IMR-90 (cell line): ENCODE results near the gene TEX53. TPM values are rescaled to one million over a fixed set of nuclear protein-coding genes. Genes with fewer than 3 reads are reported as not detected.

Experiments used
- ATAC-seq: fragments of 200-7000 bp; cut with Tn5 transposase; 2 replicates; pipeline ENCODE4 v1.9.1; 2020; ENCODE audit warnings: low read depth, mild to moderate bottlenecking, moderate library complexity
- BruUV-seq: library from RNA; stranded (reverse); fragments of 400-500 nt; replicated peaks from 2 replicates; lab custom pipeline; 2021; lab: Mats Ljungman, UMichigan
- CTCF ChIA-PET: fragments of 300-600 bp; formaldehyde crosslinking; extraction: SDS; loops from one replicate; lab custom pipeline; 2021; ENCODE audit warnings: antibody characterized with exemption; lab: Yijun Ruan, JAX
- POLR2A ChIA-PET: fragments of 300-600 bp; sonication (Branson Sonifier 250); formaldehyde crosslinking; loops from one replicate; lab custom pipeline; 2022; ENCODE audit warnings: antibody characterized with exemption; ENCODE audit not compliant: unreplicated experiment; lab: Charles Lee
- DNase-seq: peaks from one replicate; pipeline ENCODE4 v3.0.0; 2013
- H2AFZ ChIP-seq: replicated peaks from 2 replicates; pipeline ENCODE3; 2013; ENCODE audit warnings: low read length, mild to moderate bottlenecking; ENCODE audit not compliant: poor library complexity
- H2AK5ac ChIP-seq: 2 replicates; pipeline ENCODE4 v1.6.1; 2013; ENCODE audit warnings: low read depth, low read length, inconsistent platforms
- H2AK9ac ChIP-seq: replicated peaks from 2 replicates; pipeline ENCODE3; 2013; ENCODE audit warnings: mild to moderate bottlenecking, low read depth, low read length, moderate library complexity; ENCODE audit not compliant: poor library complexity
- H2BK120ac ChIP-seq: 2 replicates; pipeline ENCODE4 v1.6.1; 2013; ENCODE audit warnings: low read depth, low read length, inconsistent platforms
- H2BK15ac ChIP-seq: 3 replicates; pipeline ENCODE4 v1.6.1; 2013; ENCODE audit warnings: low read depth, low read length, inconsistent platforms
- H2BK20ac ChIP-seq: 2 replicates; pipeline ENCODE4 v1.6.1; 2013; ENCODE audit warnings: low read depth, mild to moderate bottlenecking, inconsistent platforms, low read length, moderate library complexity
- H2BK5ac ChIP-seq: 2 replicates; pipeline ENCODE4 v1.6.1; 2013; ENCODE audit warnings: mild to moderate bottlenecking, low read depth, low read length, inconsistent platforms; ENCODE audit not compliant: poor library complexity, severe bottlenecking
- H3K14ac ChIP-seq: replicated peaks from 2 replicates; pipeline ENCODE4 v1.6.1; 2013; ENCODE audit warnings: low read depth, low read length, inconsistent platforms
- H3K18ac ChIP-seq: 2 replicates; pipeline ENCODE4 v1.6.1; 2013; ENCODE audit warnings: low read depth, low read length, control low read depth
- H3K23ac ChIP-seq: 2 replicates; pipeline ENCODE4 v1.6.1; 2013; ENCODE audit warnings: low read depth, low read length, inconsistent platforms
- H3K27ac ChIP-seq: 2 replicates; pipeline ENCODE4 v1.5.1; 2013; ENCODE audit warnings: mild to moderate bottlenecking, control low read depth, low read length; ENCODE audit not compliant: insufficient read depth
- H3K27me3 ChIP-seq: 2 replicates; pipeline ENCODE4 v1.6.1; 2013; ENCODE audit warnings: low read length; ENCODE audit not compliant: control insufficient read depth, insufficient read depth
- H3K36me3 ChIP-seq: 2 replicates; pipeline ENCODE4 v1.6.1; 2013; ENCODE audit warnings: low read length, mixed read lengths; ENCODE audit not compliant: control insufficient read depth, insufficient read depth
- H3K4ac ChIP-seq: 2 replicates; pipeline ENCODE4 v1.6.1; 2013; ENCODE audit warnings: low read depth, low read length, inconsistent platforms
- H3K4me1 ChIP-seq: 2 replicates; pipeline ENCODE4 v1.6.1; 2013; ENCODE audit warnings: low read length, mixed read lengths; ENCODE audit not compliant: control insufficient read depth, insufficient read depth
- H3K4me2 ChIP-seq: 2 replicates; pipeline ENCODE4 v1.6.1; 2013; ENCODE audit warnings: low read depth, mild to moderate bottlenecking, control low read depth, low read length, moderate library complexity
- H3K4me3 ChIP-seq: 2 replicates; pipeline ENCODE4 v1.5.1; 2013; ENCODE audit warnings: low read depth, mild to moderate bottlenecking, control low read depth, low read length, moderate library complexity; ENCODE audit not compliant: insufficient read depth
- H3K56ac ChIP-seq: 2 replicates; pipeline ENCODE4 v1.6.1; 2013; ENCODE audit warnings: low read length, inconsistent platforms; ENCODE audit not compliant: insufficient read depth; ENCODE audit errors: extremely low read depth
- H3K79me1 ChIP-seq, 2 experiments: 2 replicates each; pipeline ENCODE4 v1.6.1; 2013; ENCODE audit warnings: low read length in 2 of 2, inconsistent platforms in 1 of 2, low read depth in 1 of 2
- H3K9ac ChIP-seq: 2 replicates; pipeline ENCODE4 v1.6.1; 2013; ENCODE audit warnings: low read depth, low read length, control low read depth
- H3K9me1 ChIP-seq: 2 replicates; pipeline ENCODE4 v1.6.1; 2013; ENCODE audit warnings: low read length, inconsistent platforms; ENCODE audit not compliant: insufficient read depth
- H3K9me3 ChIP-seq: 2 replicates; pipeline ENCODE4 v1.6.1; 2013; ENCODE audit warnings: low read length; ENCODE audit not compliant: control insufficient read depth, insufficient read depth
- H4K20me1 ChIP-seq: 2 replicates; pipeline ENCODE4 v1.6.1; 2013; ENCODE audit warnings: low read length, inconsistent platforms; ENCODE audit not compliant: insufficient read depth
- H4K5ac ChIP-seq: 2 replicates; pipeline ENCODE4 v1.6.1; 2013; ENCODE audit warnings: mild to moderate bottlenecking, low read depth, low read length, control low read depth
- H4K8ac ChIP-seq, 2 experiments: 2 replicates each; pipeline ENCODE4 v1.6.1; 2013; ENCODE audit warnings: low read depth in 2 of 2, low read length in 2 of 2, control low read depth in 1 of 2, inconsistent platforms in 1 of 2
- H4K91ac ChIP-seq: 2 replicates; pipeline ENCODE4 v1.6.1; 2013; ENCODE audit warnings: low read depth, low read length, inconsistent platforms; ENCODE audit not compliant: insufficient read depth
- BHLHE40 ChIP-seq: fragments of 150-350 bp; IDR thresholded peaks from 2 replicates; pipeline ENCODE4 v1.6.1; 2016; ENCODE audit warnings: mild to moderate bottlenecking, low read depth, low read length
- FOS ChIP-seq: fragments of 150-350 bp; IDR thresholded peaks from 2 replicates; pipeline ENCODE4 v1.6.1; 2016; ENCODE audit warnings: low read depth, low read length
- POLR2A ChIP-seq: IDR thresholded peaks from 2 replicates; pipeline ENCODE4 v1.6.1; 2012; ENCODE audit warnings: mild to moderate bottlenecking, low read depth, low read length
- RCOR1 ChIP-seq: IDR thresholded peaks from 2 replicates; pipeline ENCODE4 v1.6.1; 2012; ENCODE audit warnings: mild to moderate bottlenecking, low read length, improper control_type of control experiment; ENCODE audit not compliant: insufficient replicate concordance
- USF2 ChIP-seq: fragments of 150-350 bp; IDR thresholded peaks from 2 replicates; pipeline ENCODE4 v1.6.1; 2017; ENCODE audit warnings: mild to moderate bottlenecking, antibody characterized with exemption, low read length, low read depth
- dilution Hi-C: fragments of 300-500 bp; cut with HindIII; formaldehyde crosslinking; loops from one replicate; pipeline ENCODE4 v1.14.3; 2018; ENCODE audit warnings: low sequenced_read_pairs; ENCODE audit not compliant: unreplicated experiment
- in situ Hi-C: fragments of 300-500 bp; cut with MboI; formaldehyde crosslinking; loops from 3 replicates; pipeline ENCODE4 v1.14.3; 2019; ENCODE audit warnings: low sequenced_read_pairs, inconsistent platforms, mixed read lengths
- intact Hi-C: fragments of 100-400 bp; cut with micrococcal nuclease; formaldehyde crosslinking; loops from 2 replicates; pipeline ENCODE4 v1.10.0; 2022
- polyA plus RNA-seq, 3 experiments: library from polyadenylated mRNA; depleted of rRNA; stranded (reverse); fragments of >200 nt; gene quantifications; 2 replicates each; pipeline ENCODE4 v1.2.3, GENCODE V29; 2012; ENCODE audit warnings: low replicate concordance in 1 of 3
- total RNA-seq: library from RNA; depleted of rRNA; stranded (reverse); fragments of >200 nt; gene quantifications from 2 replicates; pipeline ENCODE4 v1.2.3, GENCODE V29; 2012

Gene TEX53
- total and polyA plus RNA-seq, 2 of the 4 experiments (the other 2 are of a cell fraction): not detected

- H3K79me1 ChIP-seq: no peaks in the 10 kb centered on the region
- no peaks in the 10 kb centered on the region for H3K36me3 ChIP-seq
- no peak overlapping the region for H2BK120ac ChIP-seq
- no peak overlapping the region for H3K4ac ChIP-seq
- no peak overlapping the region for H3K9ac ChIP-seq
- H3K4me3 ChIP-seq: no peak overlapping the region
- H3K27me3 ChIP-seq: peaks cover 9% of the 10 kb centered on the region
- ChIA-PET POLR2A (no interaction called here), CTCF (no interaction called here)
- no peak overlapping the region for H2BK20ac ChIP-seq
- no peak overlapping the region for H4K8ac ChIP-seq
- no peak for DNase-seq
- dilution Hi-C loops: no loop called here
- H2AFZ ChIP-seq: no peak overlapping the region
- no peak for TF ChIP-seq POLR2A
- no peak for TF ChIP-seq USF2
- TF ChIP-seq RCOR1: no peak
- no peak for TF ChIP-seq FOS
- no peak for TF ChIP-seq BHLHE40
- no peaks in the 10 kb centered on the region for H4K20me1 ChIP-seq
- no peak overlapping the region for H3K56ac ChIP-seq
- H3K4me1 ChIP-seq: no peaks in the 10 kb centered on the region; the same call in 1 of the 2 replicates
- no peak overlapping the region for H2AK5ac ChIP-seq
- no TSS peak for BruUV-seq
- no peaks in the 10 kb centered on the region for H3K9me1 ChIP-seq
- H3K4me2 ChIP-seq: no peak overlapping the region
- H3K23ac ChIP-seq: no peak overlapping the region
- intact Hi-C loops: no loop called here
- no peak overlapping the region for H2BK15ac ChIP-seq
- no peak overlapping the region for H2BK5ac ChIP-seq
- H4K5ac ChIP-seq: no peak overlapping the region
- in situ Hi-C loops: loop anchor here (5.0 kb wide), 1 partner anchor 342 kb away; no protein-coding TSS in a partner anchor
- ATAC-seq: no peak
- H3K9me3 ChIP-seq: no peaks in the 10 kb centered on the region
- H3K14ac ChIP-seq: no peak overlapping the region
- no peak overlapping the region for H3K18ac ChIP-seq
- no peak overlapping the region for H3K27ac ChIP-seq
- no peak overlapping the region for H4K91ac ChIP-seq
- no peak overlapping the region for H2AK9ac ChIP-seq
Observed at GRCh38 chr9:114669961-114670360, 12.4 kb upstream of the TEX53 start.
